ENCODE measurements around the gene MTA1. TPM values are rescaled to one million over a fixed set of nuclear protein-coding genes. Genes with fewer than 3 reads are reported as not detected.
A peak's percentile ranks its signal among the peaks of the same experiment; 100 is the strongest.

Gene MTA1
- total and polyA plus RNA-seq, 2 experiments from 2014 or later, result 8.1 to 37.0 TPM

GRCh38 chr14:105411017-105411941 is 8.3 kb upstream of the MTA1 start:
- Histone ChIP-seq H3K36me3 (ENCODE audit: low read depth) (no peaks in the 10 kb centered on the region), H3K4me1 (ENCODE audit: insufficient read depth) (no peaks in the 10 kb centered on the region), H3K79me2 (ENCODE audit: insufficient read depth) (no peaks in the 10 kb centered on the region), H3K27ac (no peak overlapping the region), H2AFZ (peak overlapping the region; percentile 68), H3K4me3 (peak overlapping the region; percentile 62), H3K9ac (peak overlapping the region; percentile 53), H3F3A (ENCODE audit: insufficient read depth) (no peaks in the 10 kb centered on the region), H3K27me3 (replicated peaks; ENCODE audit: insufficient read depth) (no peaks in the 10 kb centered on the region), H3K4me2 (ENCODE audit: unreplicated experiment) (peak overlapping the region; percentile 73), H3K9me3 (ENCODE audit: low read depth) (no peaks in the 10 kb centered on the region), H4K20me1 (ENCODE audit: insufficient read depth) (no peaks in the 10 kb centered on the region), H3K9me2 (ENCODE audit: insufficient read depth) (no peaks in the 10 kb centered on the region)
- DNase-seq, result peak; percentile 79
- WGBS, 2 experiments (ENCODE audit: low coverage in 1 of 2, low lambda C conversion rate in 2 of 2, missing lambda C conversion rate in 2 of 2), result 8 to 10% methylated on average over 49 to 79 of the region's 86 CpGs
- in situ Hi-C loops (cut with MboI), result no loop called here
- no peak for TF ChIP-seq EZH2phosphoT487 (IDR thresholded peaks at IDR 0.05; ENCODE audit: insufficient read depth, low read depth)
- no peak for TF ChIP-seq EZH2 (IDR thresholded peaks at IDR 0.05; ENCODE audit: insufficient read depth, poor library complexity, severe bottlenecking)

- no peaks in the 10 kb centered on the region for H4K20me1 ChIP-seq (ENCODE audit: insufficient read depth)
- TF ChIP-seq EZH2phosphoT487 (IDR thresholded peaks at IDR 0.05; ENCODE audit: insufficient read depth, low read depth) (no peak), EZH2 (IDR thresholded peaks at IDR 0.05; ENCODE audit: insufficient read depth, poor library complexity, severe bottlenecking) (no peak)
- no peak overlapping the region for H3K4me2 ChIP-seq (ENCODE audit: unreplicated experiment)
- no peaks in the 10 kb centered on the region for H3K9me2 ChIP-seq (ENCODE audit: insufficient read depth)
- no peaks in the 10 kb centered on the region for H3K9me3 ChIP-seq (ENCODE audit: low read depth)
- H3K27me3 ChIP-seq (replicated peaks; ENCODE audit: insufficient read depth), result no peaks in the 10 kb centered on the region
- no peaks in the 10 kb centered on the region for H3K79me2 ChIP-seq (ENCODE audit: insufficient read depth)
- H2AFZ ChIP-seq, result no peak overlapping the region
- H3K36me3 ChIP-seq (ENCODE audit: low read depth), result no peaks in the 10 kb centered on the region
- no peak for DNase-seq
- no peak overlapping the region for H3K9ac ChIP-seq
- in situ Hi-C loops (cut with MboI), result no loop called here
- no peaks in the 10 kb centered on the region for H3K4me1 ChIP-seq (ENCODE audit: insufficient read depth)
- H3K4me3 ChIP-seq, result no peak overlapping the region
- no peaks in the 10 kb centered on the region for H3F3A ChIP-seq (ENCODE audit: insufficient read depth)
- 64 to 67% methylated on average over 12 to 16 of the region's 17 CpGs for WGBS, 2 experiments (ENCODE audit: low coverage in 1 of 2, low lambda C conversion rate in 2 of 2, missing lambda C conversion rate in 2 of 2)
- H3K27ac ChIP-seq, result no peak overlapping the region
These were observed 7.4 kb upstream of the MTA1 start for GRCh38 chr14:105411985-105412770.

- DNase-seq, result no peak
- TF ChIP-seq EZH2phosphoT487 (IDR thresholded peaks at IDR 0.05; ENCODE audit: insufficient read depth, low read depth), result no peak
- TF ChIP-seq EZH2 (IDR thresholded peaks at IDR 0.05; ENCODE audit: insufficient read depth, poor library complexity, severe bottlenecking), result no peak
- Histone ChIP-seq H3K9me3 (ENCODE audit: low read depth) (no peaks in the 10 kb centered on the region), H3K79me2 (ENCODE audit: insufficient read depth) (no peaks in the 10 kb centered on the region), H2AFZ (no peak overlapping the region), H3K27me3 (replicated peaks; ENCODE audit: insufficient read depth) (no peaks in the 10 kb centered on the region), H3K4me1 (ENCODE audit: insufficient read depth) (no peaks in the 10 kb centered on the region), H3K36me3 (ENCODE audit: low read depth) (no peaks in the 10 kb centered on the region), H3K27ac (no peak overlapping the region), H3K4me3 (no peak overlapping the region), H3F3A (ENCODE audit: insufficient read depth) (no peaks in the 10 kb centered on the region), H3K4me2 (ENCODE audit: unreplicated experiment) (no peak overlapping the region), H3K9ac (no peak overlapping the region), H4K20me1 (ENCODE audit: insufficient read depth) (no peaks in the 10 kb centered on the region), H3K9me2 (ENCODE audit: insufficient read depth) (no peaks in the 10 kb centered on the region)
- 66 to 77% methylated on average over 7 of the region's 8 CpGs for WGBS, 2 experiments (ENCODE audit: low coverage in 1 of 2, low lambda C conversion rate in 2 of 2, missing lambda C conversion rate in 2 of 2)
- in situ Hi-C loops (cut with MboI), result no loop called here
These were observed 6.7 kb upstream of the MTA1 start for GRCh38 chr14:105412771-105413543.

- Histone ChIP-seq H3K9me3 (ENCODE audit: low read depth) (no peaks in the 10 kb centered on the region), H3K4me3 (no peak overlapping the region), H3K27ac (no peak overlapping the region), H3K79me2 (ENCODE audit: insufficient read depth) (no peaks in the 10 kb centered on the region), H3K9me2 (ENCODE audit: insufficient read depth) (no peaks in the 10 kb centered on the region), H3K9ac (no peak overlapping the region), H3K4me2 (ENCODE audit: unreplicated experiment) (no peak overlapping the region), H3K36me3 (ENCODE audit: low read depth) (no peaks in the 10 kb centered on the region), H2AFZ (no peak overlapping the region), H3K27me3 (replicated peaks; ENCODE audit: insufficient read depth) (no peaks in the 10 kb centered on the region), H4K20me1 (ENCODE audit: insufficient read depth) (no peaks in the 10 kb centered on the region), H3F3A (ENCODE audit: insufficient read depth) (no peaks in the 10 kb centered on the region), H3K4me1 (ENCODE audit: insufficient read depth) (no peaks in the 10 kb centered on the region)
- 96 to 97% methylated on average over 2 of the region's 2 CpGs for WGBS, 2 experiments (ENCODE audit: low coverage in 1 of 2, low lambda C conversion rate in 2 of 2, missing lambda C conversion rate in 2 of 2)
- no peak for DNase-seq
- in situ Hi-C loops (cut with MboI), result no loop called here
- TF ChIP-seq EZH2 (IDR thresholded peaks at IDR 0.05; ENCODE audit: insufficient read depth, poor library complexity, severe bottlenecking), result no peak
- no peak for TF ChIP-seq EZH2phosphoT487 (IDR thresholded peaks at IDR 0.05; ENCODE audit: insufficient read depth, low read depth)
These were observed 6.1 kb upstream of the MTA1 start for GRCh38 chr14:105413544-105413886.
